ENCODE data around the gene SREBF1.
"Not testable (repeated sequence)": the region's sequence is repeated elsewhere in the genome, so short reads cannot be mapped to it uniquely, and the experiment has no call there.

The SREBF1 gene

GRCh38 chr17:17812211-17813054 lies 24.4 kb downstream of the SREBF1 start:
- no peak for DNase-seq (ENCODE audit: low read depth, low spot score)

- DNase-seq (ENCODE audit: low read depth, low spot score) = no peak
These were observed 25.2 kb downstream of the SREBF1 start for GRCh38 chr17:17811381-17812210.

- DNase-seq (ENCODE audit: low read depth, low spot score) = no peak
These were observed 25.9 kb downstream of the SREBF1 start for GRCh38 chr17:17810895-17811248.

GRCh38 chr17:17810084-17810894 lies 26.5 kb downstream of the SREBF1 start:
- DNase-seq (ENCODE audit: low read depth, low spot score) = peak; percentile 18

GRCh38 chr17:17809531-17810083 lies 27.2 kb downstream of the SREBF1 start:
- no peak for DNase-seq (ENCODE audit: low read depth, low spot score)

DNA sequence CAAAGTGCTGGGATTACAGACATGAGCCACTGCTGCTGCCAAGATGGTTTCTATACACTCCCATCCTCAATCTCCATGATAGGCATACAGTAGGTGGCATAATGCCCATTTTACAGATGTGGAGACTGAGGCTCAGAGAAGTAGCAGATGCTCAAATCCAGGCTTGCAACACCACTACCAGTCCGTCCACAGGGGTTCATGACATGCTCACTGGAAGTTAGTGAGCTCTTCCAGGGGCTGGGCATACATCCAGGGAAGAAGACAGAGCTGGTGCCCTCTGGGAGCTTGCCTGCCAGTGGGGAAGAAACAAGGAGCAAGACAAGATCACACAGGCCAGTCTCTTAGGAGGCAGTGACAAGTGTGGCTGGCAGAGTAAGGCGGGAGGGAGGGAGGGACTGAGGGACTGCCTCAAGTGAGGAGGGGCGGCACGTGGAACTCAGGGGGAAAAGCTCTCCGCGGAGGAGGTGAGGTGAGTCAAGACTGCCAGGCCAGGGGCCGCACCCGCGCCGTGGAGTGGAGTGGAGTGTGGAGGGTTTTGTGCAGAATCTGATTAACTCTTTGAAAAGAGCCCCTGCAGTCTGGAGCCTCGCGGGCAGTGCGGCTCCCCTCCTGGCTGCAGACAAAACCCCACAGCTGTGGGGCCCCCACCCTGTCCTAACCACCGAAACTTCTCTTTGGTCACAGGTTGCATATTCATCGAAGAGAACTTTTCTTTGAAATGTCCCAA lies 27.9 kb downstream of the SREBF1 start:
- no peak for DNase-seq (ENCODE audit: low read depth, low spot score)

GRCh38 chr17:17808200-17808599 lies 28.6 kb downstream of the SREBF1 start:
- DNase-seq (ENCODE audit: low read depth, low spot score) = not testable (repeated sequence)

GRCh38 chr17:17807440-17807839 lies 29.3 kb downstream of the SREBF1 start:
- DNase-seq (ENCODE audit: low read depth, low spot score) = no peak

GRCh38 chr17:17806611-17807274 lies 30.0 kb downstream of the SREBF1 start:
- DNase-seq (ENCODE audit: low read depth, low spot score) = no peak

DNA sequence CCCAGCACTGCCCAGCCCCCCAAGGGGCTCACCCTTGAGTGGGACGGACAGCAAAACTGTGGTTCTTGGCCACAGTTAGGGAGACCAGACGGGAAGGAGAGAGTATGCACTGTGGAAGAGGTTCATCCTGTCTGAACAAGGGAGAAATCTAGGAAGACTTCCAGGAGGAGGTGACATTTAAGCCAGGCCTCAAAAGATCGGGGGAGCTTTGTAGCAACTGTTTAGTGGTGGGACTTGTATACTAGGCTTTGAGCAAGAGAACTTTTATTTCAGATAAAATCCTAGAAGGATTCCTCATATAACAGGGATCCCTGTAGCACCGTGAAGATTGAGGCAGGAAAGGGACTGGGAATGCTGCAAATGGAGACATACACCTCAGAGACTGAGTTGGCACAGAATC lies 30.8 kb downstream of the SREBF1 start:
- DNase-seq (ENCODE audit: low read depth, low spot score) = no peak

DNA sequence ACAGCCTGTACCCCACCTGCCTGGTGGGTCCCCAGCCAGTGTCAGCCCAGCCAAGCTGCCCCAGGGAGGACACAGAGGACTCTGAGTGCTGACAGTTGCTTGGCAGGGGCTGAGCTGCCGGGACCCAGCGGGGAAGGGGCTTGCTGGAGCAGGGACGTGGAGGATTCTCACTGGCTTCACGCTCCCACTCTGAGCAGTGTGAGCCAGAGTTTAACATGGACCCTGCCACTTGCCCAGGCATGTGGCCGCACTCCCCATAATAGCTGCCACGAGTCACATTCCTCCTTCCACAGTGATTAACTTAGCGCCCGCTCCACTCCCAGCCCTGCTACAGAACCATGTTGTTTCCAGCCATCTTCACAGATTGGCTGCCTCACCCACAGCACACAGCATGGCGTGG lies 31.2 kb downstream of the SREBF1 start:
- no peak for DNase-seq (ENCODE audit: low read depth, low spot score)

- DNase-seq (ENCODE audit: low read depth, low spot score) = no peak
These were observed 32.8 kb downstream of the SREBF1 start for GRCh38 chr17:17804007-17804406.

GRCh38 chr17:17801800-17802481 lies 34.8 kb downstream of the SREBF1 start:
- no peak for DNase-seq (ENCODE audit: low read depth, low spot score)

- no peak for DNase-seq (ENCODE audit: low read depth, low spot score)
These were observed 36.2 kb downstream of the SREBF1 start for GRCh38 chr17:17800504-17801021.

- DNase-seq (ENCODE audit: low read depth, low spot score) = no peak
These were observed 38.1 kb downstream of the SREBF1 start for GRCh38 chr17:17798573-17799255.

DNA sequence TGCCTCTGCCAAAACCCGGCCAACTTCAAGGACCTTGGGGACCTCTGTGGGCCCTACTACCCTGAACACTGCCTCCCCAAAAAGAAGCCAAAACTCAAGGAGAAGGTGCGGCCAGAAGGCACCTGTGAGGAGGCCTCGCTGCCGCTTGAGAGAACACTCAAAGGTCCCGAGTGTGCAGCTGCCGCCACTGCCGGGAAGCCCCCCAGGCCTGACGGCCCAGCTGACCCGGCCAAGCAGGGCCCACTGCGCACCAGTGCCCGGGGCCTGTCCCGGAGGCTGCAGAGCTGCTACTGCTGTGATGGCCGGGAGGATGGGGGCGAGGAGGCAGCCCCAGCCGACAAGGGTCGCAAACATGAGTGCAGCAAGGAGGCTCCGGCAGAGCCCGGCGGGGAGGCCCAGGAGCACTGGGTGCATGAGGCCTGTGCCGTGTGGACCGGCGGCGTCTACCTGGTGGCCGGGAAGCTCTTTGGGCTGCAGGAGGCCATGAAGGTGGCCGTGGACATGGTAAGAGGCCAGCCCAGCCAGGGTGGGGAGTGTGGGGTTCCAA lies 38.7 kb downstream of the SREBF1 start:
- no peak for DNase-seq (ENCODE audit: low read depth, low spot score)

DNA sequence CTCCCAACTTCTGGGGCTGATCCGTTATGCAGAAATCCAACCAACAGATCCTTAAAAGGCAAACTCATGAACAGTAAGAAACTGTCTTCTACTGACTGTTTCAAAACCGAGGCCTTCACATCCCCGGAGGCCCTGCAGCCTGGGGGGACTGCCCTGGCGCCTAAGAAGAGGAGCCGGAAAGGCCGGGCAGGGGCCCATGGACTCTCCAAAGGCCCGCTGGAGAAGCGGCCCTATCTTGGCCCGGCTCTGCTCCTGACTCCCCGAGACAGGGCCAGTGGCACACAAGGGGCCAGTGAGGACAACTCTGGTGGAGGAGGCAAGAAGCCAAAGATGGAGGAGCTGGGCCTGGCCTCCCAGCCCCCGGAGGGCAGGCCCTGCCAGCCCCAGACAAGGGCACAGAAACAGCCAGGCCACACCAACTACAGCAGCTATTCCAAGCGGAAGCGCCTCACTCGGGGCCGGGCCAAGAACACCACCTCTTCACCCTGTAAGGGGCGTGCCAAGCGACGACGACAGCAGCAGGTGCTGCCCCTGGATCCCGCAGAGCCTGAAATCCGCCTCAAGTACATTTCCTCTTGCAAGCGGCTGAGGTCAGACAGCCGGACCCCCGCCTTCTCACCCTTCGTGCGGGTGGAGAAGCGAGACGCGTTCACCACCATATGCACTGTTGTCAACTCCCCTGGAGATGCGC lies 39.5 kb downstream of the SREBF1 start:
- DNase-seq (ENCODE audit: low read depth, low spot score) = no peak

GRCh38 chr17:17796787-17797061 lies 40.1 kb downstream of the SREBF1 start:
- no peak for DNase-seq (ENCODE audit: low read depth, low spot score)
